HG02943 (cell line): ENCODE data around the gene CDCA5.

ENCODE experiments used
- ATAC-seq: cut with Tn5 transposase; IDR thresholded peaks from one replicate; pipeline ENCODE4 v1.9.1; 2021; ENCODE audit warnings: mild to moderate bottlenecking, low read depth, moderate library complexity; ENCODE audit not compliant: unreplicated experiment

Gene CDCA5

GRCh38 chr11:65107751-65108468 lies 24.1 kb upstream of the CDCA5 start:
- ATAC-seq = no peak

GRCh38 chr11:65107078-65107477 lies 23.2 kb upstream of the CDCA5 start:
- ATAC-seq = no peak

GRCh38 chr11:65104628-65105027 lies 20.8 kb upstream of the CDCA5 start:
- no peak for ATAC-seq

GRCh38 chr11:65103476-65103875 lies 19.6 kb upstream of the CDCA5 start:
- no peak for ATAC-seq

GRCh38 chr11:65102142-65103095 lies 18.6 kb upstream of the CDCA5 start:
- ATAC-seq = no peak

- no peak for ATAC-seq
Observed at GRCh38 chr11:65100674-65101350, 17.0 kb upstream of the CDCA5 start.

GRCh38 chr11:65096926-65097325 lies 13.1 kb upstream of the CDCA5 start:
- ATAC-seq = no peak

- peak; percentile 79 for ATAC-seq
Observed at GRCh38 chr11:65095974-65096806, 12.3 kb upstream of the CDCA5 start, which contains the start of gene VPS51. VPS51 (plus strand) TSS chr11:65096214; CDS start chr11:65096251, 37 bp downstream.

GRCh38 chr11:65095427-65095826 lies 11.6 kb upstream of the CDCA5 start:
- ATAC-seq = no peak

- no peak for ATAC-seq
Observed at GRCh38 chr11:65090628-65091027, 6.8 kb upstream of the CDCA5 start.

- ATAC-seq = no peak
Observed at GRCh38 chr11:65089621-65090020, 5.8 kb upstream of the CDCA5 start.

- no peak for ATAC-seq
Observed at GRCh38 chr11:65087827-65088226, 4.0 kb upstream of the CDCA5 start.

GRCh38 chr11:65087216-65087615 lies 3.4 kb upstream of the CDCA5 start:
- ATAC-seq = no peak

- no peak for ATAC-seq
Observed at GRCh38 chr11:65086809-65087208, 3.0 kb upstream of the CDCA5 start.

- no peak for ATAC-seq
Observed at GRCh38 chr11:65085446-65085845, 1.6 kb upstream of the CDCA5 start.

GRCh38 chr11:65084598-65085375 lies 947 bp upstream of the CDCA5 start:
- peak; percentile 2 for ATAC-seq

GRCh38 chr11:65083134-65083833 lies 556 bp downstream of the CDCA5 start:
- ATAC-seq = peak; percentile 12

GRCh38 chr11:65078786-65079342 lies 5.0 kb downstream of the CDCA5 start:
- ATAC-seq = no peak
